Activated CD8-positive, alpha-beta T cell treated with anti-CD3 and anti-CD28 coated beads for 36 hours (primary cell): ENCODE measurements around the gene ATXN1. TPM values are rescaled to one million over a fixed set of nuclear protein-coding genes. Genes with fewer than 3 reads are reported as not detected.
"Not testable (repeated sequence)": the region's sequence is repeated elsewhere in the genome, so short reads cannot be mapped to it uniquely, and the experiment has no call there.

ENCODE experiments used
- ATAC-seq: fragments of 200-7000 bp; cut with Tn5 transposase; one replicate; pipeline ENCODE4 v1.10.0; 2021; ENCODE audit warnings: mild to moderate bottlenecking, moderate library complexity
- CTCF ChIA-PET: fragments of 350-600 bp; sonication (Branson Sonifier 250); formaldehyde crosslinking; loops from one replicate; lab custom pipeline; 2021; ENCODE audit warnings: antibody characterized with exemption; lab: Charles Lee
- POLR2A ChIA-PET: fragments of 350-600 bp; sonication (Branson Sonifier 250); formaldehyde crosslinking; loops from one replicate; lab custom pipeline; 2021; ENCODE audit warnings: antibody characterized with exemption; lab: Charles Lee
- DNase-seq: peaks from one replicate; pipeline ENCODE4 v3.0.0-alpha.2; 2020
- H3K27ac Mint-ChIP-seq: one replicate; pipeline ENCODE4 v1.8.0; 2021; ENCODE audit warnings: mild to moderate bottlenecking, mixed read lengths
- H3K27me3 Mint-ChIP-seq: one replicate; pipeline ENCODE4 v1.8.0; 2021; ENCODE audit warnings: mixed read lengths
- H3K36me3 Mint-ChIP-seq: one replicate; pipeline ENCODE4 v1.8.0; 2021; ENCODE audit warnings: low read depth, mixed read lengths
- H3K4me1 Mint-ChIP-seq: one replicate; pipeline ENCODE4 v1.8.0; 2021; ENCODE audit warnings: low read depth, mixed read lengths
- H3K4me3 Mint-ChIP-seq: one replicate; pipeline ENCODE4 v1.8.0; 2021; ENCODE audit warnings: mild to moderate bottlenecking, moderate library complexity, mixed read lengths
- H3K9me3 Mint-ChIP-seq: one replicate; pipeline ENCODE4 v1.8.0; 2021; ENCODE audit warnings: mixed read lengths
- intact Hi-C: fragments of 100-400 bp; cut with micrococcal nuclease; formaldehyde crosslinking; loops from one replicate; pipeline ENCODE4 v1.10.0; 2022
- total RNA-seq, 2 experiments: library from RNA; stranded (reverse); gene quantifications; one replicate each; pipeline ENCODE4 v1.2.3, GENCODE V29; 2021
- TF ChIP-seq, protein P1 (sequence below): fragments of 200-600 bp; IDR thresholded peaks from one replicate; pipeline ENCODE4 v1.8.0; 2022; ENCODE audit warnings: antibody characterized with exemption, mild to moderate bottlenecking

ATXN1 gene
- total RNA-seq, 2 experiments from 2014 or later, result 35.4 to 40.8 TPM

DNA sequence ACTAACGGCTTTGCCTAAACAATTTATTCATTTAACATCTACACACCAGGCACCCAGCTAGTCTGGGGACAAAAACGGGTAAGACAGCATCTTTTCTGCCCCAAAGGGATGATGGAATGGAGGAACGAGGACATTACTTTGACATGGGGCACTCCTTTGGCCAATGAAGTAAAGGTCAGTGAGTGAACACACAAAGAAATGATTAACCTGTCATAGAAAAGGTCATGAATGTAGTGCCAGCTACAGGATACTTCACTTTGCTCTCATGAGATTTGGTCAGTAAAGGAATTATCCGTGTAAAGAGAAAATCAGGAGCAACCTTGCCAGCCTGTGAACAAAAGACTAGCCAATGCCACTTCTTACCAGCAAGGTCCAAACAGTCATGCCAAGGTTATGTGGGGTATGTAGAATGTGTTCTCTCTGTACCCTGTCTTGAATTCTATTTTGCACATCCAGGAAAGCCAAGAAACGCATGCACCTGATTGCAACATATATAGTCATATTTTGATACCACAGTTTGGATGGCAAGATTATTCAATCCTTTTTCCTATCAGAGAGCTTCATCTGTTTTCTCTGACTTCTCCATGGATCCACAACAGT is 377.6 kb downstream of the ATXN1 start:
- H3K4me1 Mint-ChIP-seq, result no peaks in the 10 kb centered on the region
- H3K9me3 Mint-ChIP-seq, result no peaks in the 10 kb centered on the region
- DNase-seq, result no peak
- POLR2A ChIA-PET, result interaction anchor here (0.9 kb wide), 1 partner anchor 9 kb away, joined by 3 read pairs; no protein-coding TSS in a partner anchor
- H3K4me3 Mint-ChIP-seq, result no peak overlapping the region
- TF ChIP-seq, protein P1, sequence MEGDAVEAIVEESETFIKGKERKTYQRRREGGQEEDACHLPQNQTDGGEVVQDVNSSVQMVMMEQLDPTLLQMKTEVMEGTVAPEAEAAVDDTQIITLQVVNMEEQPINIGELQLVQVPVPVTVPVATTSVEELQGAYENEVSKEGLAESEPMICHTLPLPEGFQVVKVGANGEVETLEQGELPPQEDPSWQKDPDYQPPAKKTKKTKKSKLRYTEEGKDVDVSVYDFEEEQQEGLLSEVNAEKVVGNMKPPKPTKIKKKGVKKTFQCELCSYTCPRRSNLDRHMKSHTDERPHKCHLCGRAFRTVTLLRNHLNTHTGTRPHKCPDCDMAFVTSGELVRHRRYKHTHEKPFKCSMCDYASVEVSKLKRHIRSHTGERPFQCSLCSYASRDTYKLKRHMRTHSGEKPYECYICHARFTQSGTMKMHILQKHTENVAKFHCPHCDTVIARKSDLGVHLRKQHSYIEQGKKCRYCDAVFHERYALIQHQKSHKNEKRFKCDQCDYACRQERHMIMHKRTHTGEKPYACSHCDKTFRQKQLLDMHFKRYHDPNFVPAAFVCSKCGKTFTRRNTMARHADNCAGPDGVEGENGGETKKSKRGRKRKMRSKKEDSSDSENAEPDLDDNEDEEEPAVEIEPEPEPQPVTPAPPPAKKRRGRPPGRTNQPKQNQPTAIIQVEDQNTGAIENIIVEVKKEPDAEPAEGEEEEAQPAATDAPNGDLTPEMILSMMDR, result no peak
- H3K27me3 Mint-ChIP-seq, result no peaks in the 10 kb centered on the region
- ATAC-seq, result no peak
- no peak overlapping the region for H3K27ac Mint-ChIP-seq
- CTCF ChIA-PET, result no interaction called here
- peaks cover 3% of the 10 kb centered on the region for H3K36me3 Mint-ChIP-seq
- intact Hi-C loops, result no loop called here

DNA sequence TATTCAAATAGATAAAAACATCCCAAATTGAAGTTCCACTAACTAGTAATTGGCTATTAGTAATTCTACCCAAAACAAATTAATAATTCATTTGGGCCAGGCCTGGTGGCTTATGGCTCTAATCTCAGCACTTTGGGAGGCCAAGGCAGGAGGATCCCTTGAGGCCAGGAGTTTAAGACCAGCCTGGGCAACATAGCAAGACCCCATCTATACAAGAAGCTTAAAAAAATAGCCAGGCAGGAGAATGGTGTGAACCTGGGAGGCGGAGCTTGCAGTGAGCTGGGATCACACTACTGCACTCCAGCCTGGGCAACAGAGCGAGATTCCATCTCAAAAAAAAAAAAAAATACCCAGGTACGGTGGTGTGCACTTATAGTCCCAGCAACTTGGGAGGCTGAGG is 379.3 kb downstream of the ATXN1 start:
- CTCF ChIA-PET, result interaction anchor here (1.3 kb wide), 1 partner anchor 132 kb away, joined by 3 read pairs; no protein-coding TSS in a partner anchor
- H3K9me3 Mint-ChIP-seq, result not testable (repeated sequence)

DNA sequence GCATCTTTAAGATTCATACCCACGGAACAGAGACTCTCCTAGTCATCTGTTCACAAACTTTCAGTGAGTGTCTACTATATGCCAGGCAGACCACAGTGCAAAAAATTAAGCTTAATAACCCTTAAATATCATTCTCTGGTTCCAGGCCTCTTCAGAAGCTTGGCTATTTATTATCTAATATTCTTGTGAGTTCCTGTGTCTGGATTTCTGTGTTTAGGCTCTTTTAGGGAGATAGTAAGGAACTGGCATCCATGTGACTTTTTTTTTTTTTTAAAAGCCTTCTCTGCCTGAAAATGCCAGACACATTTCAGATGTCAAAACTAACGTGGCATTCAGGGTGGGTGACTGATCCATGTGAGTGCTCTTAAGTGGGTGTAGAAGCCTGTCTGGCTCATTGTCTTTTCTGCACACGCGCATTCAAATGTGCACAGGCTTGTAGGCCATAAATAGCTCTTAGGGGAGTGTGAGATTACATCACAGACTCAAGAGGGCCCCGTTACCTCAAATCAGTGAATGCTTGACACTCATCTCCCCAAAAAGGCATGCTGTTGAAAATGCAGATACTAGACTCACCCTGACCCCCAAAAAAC is 380.9 kb downstream of the ATXN1 start:
- peaks cover 3% of the 10 kb centered on the region for H3K36me3 Mint-ChIP-seq
- TF ChIP-seq, protein P1, result no peak
- DNase-seq (no peak), ATAC-seq (no peak)
- no peak overlapping the region for H3K4me3 Mint-ChIP-seq
- peaks cover 3% of the 10 kb centered on the region for H3K4me1 Mint-ChIP-seq
- H3K27me3 Mint-ChIP-seq, result no peaks in the 10 kb centered on the region
- no peak overlapping the region for H3K27ac Mint-ChIP-seq
- intact Hi-C loops, result no loop called here
- CTCF ChIA-PET, result interaction anchor here (0.6 kb wide), 1 partner anchor 47 kb away, joined by 3 read pairs; no protein-coding TSS in a partner anchor
- POLR2A ChIA-PET, result no interaction called here
- H3K9me3 Mint-ChIP-seq, result no peaks in the 10 kb centered on the region

More for the DNA sequence above, 379.3 kb downstream of the ATXN1 start:
- H3K4me1 Mint-ChIP-seq, H3K27ac Mint-ChIP-seq, H3K27me3 Mint-ChIP-seq, intact Hi-C loops, ATAC-seq, DNase-seq, POLR2A ChIA-PET, H3K4me3 Mint-ChIP-seq, H3K36me3 Mint-ChIP-seq: not testable (repeated sequence)

DNA sequence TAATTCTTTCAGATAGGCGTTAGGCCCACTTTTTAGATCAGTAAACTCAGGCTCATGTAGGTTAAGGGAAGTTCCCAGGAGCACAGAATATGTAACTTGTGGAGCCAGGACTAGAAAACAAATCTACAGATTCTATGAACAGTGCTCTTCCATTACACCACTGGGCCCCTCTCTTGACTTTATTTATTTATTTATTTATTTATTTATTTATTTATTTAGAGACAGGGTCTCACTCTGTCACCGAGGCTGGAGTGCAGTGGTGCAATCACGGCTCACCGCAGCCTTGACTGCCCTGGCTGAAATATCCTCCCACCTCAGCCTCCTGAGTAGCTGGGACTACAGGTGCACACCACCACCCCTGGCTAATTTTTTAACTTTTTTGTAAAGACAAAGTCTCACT is 382.9 kb downstream of the ATXN1 start:
- POLR2A ChIA-PET, H3K4me3 Mint-ChIP-seq, DNase-seq, intact Hi-C loops, ATAC-seq, CTCF ChIA-PET, H3K27me3 Mint-ChIP-seq, H3K27ac Mint-ChIP-seq, H3K36me3 Mint-ChIP-seq, H3K9me3 Mint-ChIP-seq: not testable (repeated sequence)
- peaks cover 13% of the 10 kb centered on the region for H3K4me1 Mint-ChIP-seq

DNA sequence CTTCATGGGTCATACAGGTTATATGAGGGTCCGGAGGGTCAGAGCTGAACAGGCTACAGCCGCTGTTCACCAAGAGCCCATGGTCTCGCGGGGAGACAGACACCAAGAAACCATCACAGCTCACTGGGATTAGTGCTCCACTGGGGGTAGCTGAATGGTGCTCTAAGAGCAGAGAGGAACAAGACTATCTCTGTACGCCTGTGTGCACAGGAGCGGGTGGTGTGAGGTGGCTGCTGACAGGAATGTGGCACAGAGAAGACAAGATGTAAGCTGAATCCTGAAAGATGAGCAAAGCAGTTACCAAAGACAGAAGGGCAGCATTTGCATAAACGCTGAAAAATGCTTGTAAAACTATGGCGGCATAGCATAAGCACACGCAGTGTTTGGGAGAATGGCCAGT is 383.8 kb downstream of the ATXN1 start:
- intact Hi-C loops, result no loop called here
- Mint-ChIP-seq H3K4me1 (peaks cover 13% of the 10 kb centered on the region), H3K27ac (no peak overlapping the region), H3K36me3 (peaks cover 8% of the 10 kb centered on the region), H3K9me3 (no peaks in the 10 kb centered on the region), H3K27me3 (no peaks in the 10 kb centered on the region), H3K4me3 (no peak overlapping the region)
- CTCF ChIA-PET, result no interaction called here
- TF ChIP-seq, protein P1, result no peak
- ATAC-seq (no peak), DNase-seq (no peak)
- POLR2A ChIA-PET, result no interaction called here

DNA sequence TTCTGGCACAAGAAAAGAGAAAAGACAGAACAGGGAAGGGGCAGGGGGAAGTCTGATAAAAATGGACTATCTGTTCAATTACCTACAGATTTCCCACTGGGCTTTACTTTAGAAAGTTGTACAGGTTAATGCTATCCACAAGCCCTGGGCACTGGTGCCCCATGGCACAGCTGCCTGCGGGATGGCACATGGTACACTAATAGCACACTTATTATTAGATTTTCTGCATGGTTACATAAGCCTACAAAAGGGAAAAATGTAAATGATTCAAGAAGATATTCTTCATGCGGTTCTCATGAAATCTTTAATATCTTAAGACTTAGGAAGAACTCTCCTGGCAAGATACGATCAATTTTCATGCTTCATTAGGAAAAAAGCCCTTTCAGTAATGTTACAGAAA is 385.4 kb downstream of the ATXN1 start:
- Mint-ChIP-seq H3K4me1 (peaks cover 16% of the 10 kb centered on the region), H3K27me3 (no peaks in the 10 kb centered on the region), H3K27ac (no peak overlapping the region), H3K36me3 (peaks cover 8% of the 10 kb centered on the region), H3K4me3 (no peak overlapping the region), H3K9me3 (no peaks in the 10 kb centered on the region)
- DNase-seq, result no peak
- CTCF ChIA-PET, result interaction anchor here (1.7 kb wide), 1 partner anchor 44 kb away, joined by 5 read pairs; no protein-coding TSS in a partner anchor
- no peak for ATAC-seq
- intact Hi-C loops, result no loop called here
- TF ChIP-seq, protein P1, result no peak
- POLR2A ChIA-PET, result no interaction called here
